Activated naive CD4-positive, alpha-beta T cell treated with Interleukin-2 at 50 U/mL for 16 hours (primary cell): ENCODE results near the gene PPFIBP1.
"Not testable (repeated sequence)": the region's sequence is repeated elsewhere in the genome, so short reads cannot be mapped to it uniquely, and the experiment has no call there.

ENCODE experiments used
- DNase-seq: peaks from one replicate; pipeline ENCODE4 v3.0.0-alpha.2; 2020

Gene PPFIBP1

DNA sequence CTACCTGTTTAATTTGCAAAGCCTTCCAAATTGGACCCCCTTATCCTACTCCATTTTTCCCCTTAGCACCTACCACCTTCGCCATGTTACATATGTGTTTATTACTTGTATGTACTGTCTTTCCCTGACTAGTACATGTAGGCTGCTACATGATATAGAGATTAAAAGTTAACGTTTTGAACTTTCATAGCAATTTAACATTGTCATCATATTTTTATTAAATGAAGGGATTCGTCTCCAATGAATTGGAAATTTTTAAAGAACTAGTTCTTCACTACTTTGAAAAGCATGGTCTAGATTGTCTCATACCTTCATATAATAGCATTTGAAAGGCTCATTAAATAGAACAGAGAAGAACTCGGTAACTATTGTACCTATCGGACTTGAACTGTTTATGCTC, 107.4 kb downstream of the PPFIBP1 start:
- no peak for DNase-seq

DNA sequence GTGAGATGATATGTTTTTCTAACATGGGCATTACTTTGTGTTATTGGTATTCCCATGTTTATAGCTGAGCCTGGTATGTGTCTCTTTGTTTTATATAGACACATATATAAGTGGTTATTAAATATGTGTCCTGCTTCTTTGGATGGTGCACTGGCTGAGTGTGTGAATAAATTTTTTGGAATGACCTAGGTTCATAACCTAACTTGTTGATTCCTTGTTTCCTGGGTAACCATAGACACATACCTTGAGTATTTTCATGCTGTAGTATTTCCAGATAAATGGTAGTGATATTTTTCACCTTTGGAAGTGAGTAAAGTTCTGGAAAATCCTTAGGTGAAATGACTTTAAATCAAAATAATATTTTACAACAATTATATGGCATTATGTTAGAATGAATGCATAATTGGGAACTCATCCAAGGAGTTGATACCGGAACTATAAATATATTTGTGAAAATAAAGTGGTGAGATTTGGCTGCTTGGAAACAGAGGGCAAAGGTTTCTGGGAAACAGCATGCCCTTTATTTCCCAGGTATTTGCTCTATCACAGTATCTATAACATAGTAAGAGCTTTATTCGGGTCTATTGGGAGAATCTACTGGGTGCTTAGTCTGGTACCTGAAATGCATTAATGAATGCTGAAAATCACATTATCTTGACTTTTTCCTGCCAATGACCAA, 107.9 kb downstream of the PPFIBP1 start:
- no peak for DNase-seq

DNA sequence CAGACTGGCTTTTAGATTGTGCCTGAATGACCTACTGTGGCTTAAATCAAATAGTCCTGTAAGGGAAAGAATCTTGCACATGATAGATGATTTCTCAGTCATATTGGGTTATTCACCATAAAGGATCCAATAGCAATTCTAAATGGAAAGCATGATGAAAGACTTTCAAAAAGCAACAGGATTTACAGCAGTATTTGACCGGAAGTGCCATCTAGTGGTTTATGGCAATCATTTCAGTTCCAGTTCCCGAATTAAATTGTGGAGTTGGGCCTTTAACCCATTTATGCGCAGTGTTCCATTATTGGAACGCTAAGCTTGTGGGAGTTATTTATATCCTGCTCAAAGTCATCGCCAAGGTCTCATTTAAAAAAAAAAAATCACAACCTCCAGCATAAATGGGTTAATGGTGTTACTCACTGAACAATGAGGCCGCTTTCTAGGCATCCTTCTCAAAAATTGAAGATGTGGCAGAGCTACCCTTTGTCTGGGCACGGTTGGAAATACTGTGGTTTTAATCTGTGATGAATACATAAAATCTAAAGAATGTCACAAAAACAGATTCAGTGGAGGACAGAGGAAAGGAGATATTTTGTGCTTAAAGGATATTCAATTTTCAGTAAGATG, 111.5 kb downstream of the PPFIBP1 start:
- DNase-seq, result no peak

DNA sequence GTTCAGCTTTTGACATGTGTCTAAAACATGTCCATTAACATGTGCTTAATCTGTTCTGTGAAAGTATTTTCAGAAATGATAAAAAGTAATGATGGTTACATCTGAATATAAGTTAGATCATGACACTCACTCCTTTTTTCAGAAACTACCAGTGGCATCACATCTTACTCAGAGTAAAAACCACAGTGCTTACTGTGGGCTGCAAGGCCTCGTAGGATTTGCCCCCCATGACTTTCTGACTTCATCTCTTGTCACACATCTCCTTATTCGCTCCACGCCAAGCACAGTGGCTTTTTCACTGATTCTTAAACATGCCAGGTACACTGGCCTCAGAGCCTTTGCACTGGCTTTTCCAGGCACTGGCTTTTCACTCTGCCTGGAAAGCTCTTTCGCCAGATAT, 112.6 kb downstream of the PPFIBP1 start:
- not testable (repeated sequence) for DNase-seq

DNA sequence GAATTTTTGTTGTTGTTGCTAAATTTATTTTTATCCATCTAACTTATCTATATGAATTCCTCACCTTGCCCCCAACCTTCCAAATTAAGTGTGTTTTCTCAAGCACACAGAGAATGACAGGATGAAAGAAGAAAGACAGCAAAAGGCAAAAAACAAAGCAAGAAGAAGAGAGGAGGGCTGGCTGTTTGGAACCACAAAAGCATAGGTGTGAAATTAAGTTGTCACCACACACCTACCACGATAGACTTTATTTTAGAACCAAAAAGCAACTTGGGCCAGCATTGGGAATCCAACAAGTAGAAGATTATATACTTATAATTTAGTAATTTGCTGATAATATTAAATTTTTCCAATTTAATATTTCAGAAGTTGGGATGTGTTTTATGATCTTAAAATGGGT, 113.5 kb downstream of the PPFIBP1 start:
- DNase-seq, result no peak

DNA sequence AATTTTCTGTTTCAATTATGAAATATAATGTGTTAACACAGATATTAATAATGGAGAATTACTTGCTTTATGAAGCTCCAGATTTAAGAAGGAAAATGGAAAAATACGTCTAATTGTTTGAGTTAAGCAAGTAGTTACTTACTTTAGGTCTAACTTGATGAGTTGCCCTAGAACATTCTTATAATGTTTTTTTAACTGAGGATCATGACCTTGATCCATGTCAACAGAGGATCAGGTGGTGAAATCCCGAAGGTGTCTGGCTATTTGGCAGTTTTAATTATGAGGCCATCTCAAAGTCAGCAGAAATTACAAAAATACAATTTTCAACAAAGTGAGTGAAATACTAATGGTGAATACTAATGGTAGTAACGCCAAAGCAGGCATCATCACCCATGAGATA, 115.3 kb downstream of the PPFIBP1 start:
- no peak for DNase-seq

DNA sequence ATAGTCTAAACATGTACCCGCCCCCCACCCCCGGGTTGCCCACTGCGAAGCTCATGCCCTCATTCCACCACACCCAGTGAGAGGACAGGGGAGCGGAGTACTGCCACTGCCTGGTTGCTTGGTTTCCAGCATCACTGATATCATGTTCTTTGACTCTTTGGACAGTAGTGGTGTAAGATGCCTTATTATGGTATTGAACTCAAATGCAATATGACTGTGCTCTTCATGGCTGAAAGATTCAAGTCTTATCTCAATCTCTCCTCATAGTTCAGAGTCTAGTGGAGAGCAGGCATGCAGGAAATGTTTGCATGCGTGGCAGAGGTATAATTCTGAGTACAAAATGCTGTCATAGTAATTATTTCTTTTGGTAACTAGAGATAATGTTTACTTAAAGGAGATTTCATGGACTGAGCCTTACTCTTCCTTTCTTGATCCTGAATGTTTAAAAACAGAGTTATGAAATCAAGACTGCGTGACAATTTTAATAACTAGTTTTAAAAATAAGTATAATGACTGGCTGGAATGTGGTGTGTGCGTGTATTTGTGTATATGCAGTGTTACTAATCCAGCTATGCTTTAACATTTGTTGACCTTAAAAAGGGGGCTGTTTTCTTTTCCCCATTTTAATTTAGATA, 116.7 kb downstream of the PPFIBP1 start:
- DNase-seq, result not testable (repeated sequence)

DNA sequence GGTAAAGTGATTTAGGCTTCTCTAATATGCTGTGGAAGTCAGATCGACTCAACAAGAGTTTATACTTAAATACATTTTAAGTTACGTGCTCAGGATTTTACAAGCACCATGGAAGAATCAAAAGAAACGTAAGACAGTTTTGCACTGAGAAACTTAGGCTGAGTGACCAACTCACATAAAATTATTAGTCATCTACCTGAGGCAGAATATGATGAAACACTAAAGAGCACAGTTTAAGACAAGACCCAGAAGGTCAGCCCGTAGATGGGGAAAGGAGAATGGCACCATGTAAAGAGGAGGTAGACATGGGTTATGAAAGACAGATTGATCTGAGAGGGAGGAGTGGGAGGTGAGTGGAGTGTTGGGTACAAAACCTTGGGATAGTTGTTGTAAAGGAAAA, 118.4 kb downstream of the PPFIBP1 start:
- not testable (repeated sequence) for DNase-seq

DNA sequence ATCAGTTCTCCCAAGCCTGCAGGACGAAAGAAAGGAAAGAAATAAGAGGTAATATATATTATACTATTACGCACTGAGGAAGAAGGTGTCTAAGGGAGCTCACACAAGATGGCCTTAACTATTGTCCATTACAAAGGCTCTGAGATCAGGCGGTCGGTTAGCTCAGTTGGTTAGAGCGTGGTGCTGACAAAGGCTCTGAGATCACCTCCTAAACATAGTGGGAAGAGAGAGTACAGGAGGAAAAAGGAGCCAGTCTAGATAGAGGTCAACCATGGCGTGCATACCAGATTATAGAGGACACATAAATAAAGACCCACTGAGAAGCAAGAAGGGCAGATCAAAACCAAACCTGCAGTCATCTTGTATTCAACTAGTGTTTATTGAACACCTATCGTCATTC, 118.9 kb downstream of the PPFIBP1 start:
- not testable (repeated sequence) for DNase-seq

DNA sequence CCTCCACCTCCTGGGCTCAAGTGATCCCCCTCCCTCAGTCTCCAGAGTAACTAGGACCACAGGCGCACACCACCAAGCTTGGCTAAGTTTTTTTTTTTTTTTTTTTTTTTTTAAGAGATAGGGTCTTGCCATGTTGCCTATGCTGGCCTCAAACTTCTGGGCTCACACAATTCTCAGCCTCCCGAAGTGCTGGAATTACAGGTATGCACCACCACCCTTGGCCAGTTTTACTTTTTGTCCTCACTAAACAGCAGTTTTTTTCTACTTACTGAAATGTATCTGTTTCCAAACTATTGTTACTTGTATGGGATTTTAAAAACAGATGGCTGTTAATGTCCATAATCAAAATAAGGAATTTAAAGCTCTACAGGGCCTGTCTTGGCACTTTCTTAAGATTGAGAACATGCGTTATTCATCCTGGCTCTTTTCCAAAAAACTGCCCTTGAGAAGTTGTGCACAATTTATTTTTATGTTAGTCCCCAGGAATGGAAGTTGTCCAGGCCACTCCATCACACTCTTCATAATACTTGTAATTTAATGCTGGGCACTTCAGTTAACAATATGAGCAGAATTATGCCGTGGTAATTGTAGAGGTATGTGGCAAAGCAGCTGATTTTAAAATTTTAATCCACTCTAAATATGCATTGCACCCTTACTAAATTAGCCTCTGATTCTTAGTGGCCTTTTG, 120.3 kb downstream of the PPFIBP1 start:
- DNase-seq, result no peak

DNA sequence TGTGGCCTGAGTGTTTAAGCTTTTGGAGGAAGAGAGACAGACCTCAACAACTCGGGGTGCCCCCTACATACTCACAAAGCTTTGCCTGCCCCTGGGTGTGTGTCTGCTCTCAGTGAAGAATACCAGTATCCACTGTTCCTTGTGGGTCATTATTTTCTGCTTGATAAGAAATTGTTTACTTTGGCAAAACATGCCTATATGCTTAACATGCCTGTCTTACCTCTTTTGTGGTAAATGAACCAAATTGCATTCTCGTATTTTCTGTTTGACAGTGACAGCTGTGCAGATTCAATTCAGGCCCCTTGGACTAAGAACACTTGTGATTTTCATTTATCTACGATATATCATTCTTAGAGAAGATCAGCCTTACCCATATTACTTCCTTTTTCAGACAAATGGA, 121.7 kb downstream of the PPFIBP1 start:
- no peak for DNase-seq

DNA sequence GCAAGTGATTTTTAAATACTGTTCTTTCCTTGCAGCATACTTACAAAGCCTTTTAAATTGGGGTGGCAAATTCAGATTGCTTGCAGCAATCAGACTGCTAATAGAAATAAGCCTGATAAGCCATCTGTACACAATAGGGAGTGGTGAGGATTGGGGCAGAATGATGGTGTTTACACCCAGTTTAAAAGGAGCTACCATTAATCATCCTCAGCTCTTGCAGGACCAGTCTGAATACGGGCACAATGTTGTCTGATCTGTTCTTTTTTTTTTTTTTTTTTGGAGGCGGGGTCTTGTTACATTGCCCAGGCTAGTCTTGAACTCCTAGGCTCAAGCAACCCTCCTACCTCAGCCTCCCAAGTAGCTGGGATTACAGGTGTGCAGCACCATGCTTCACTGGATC, 122.1 kb downstream of the PPFIBP1 start:
- DNase-seq, result no peak

DNA sequence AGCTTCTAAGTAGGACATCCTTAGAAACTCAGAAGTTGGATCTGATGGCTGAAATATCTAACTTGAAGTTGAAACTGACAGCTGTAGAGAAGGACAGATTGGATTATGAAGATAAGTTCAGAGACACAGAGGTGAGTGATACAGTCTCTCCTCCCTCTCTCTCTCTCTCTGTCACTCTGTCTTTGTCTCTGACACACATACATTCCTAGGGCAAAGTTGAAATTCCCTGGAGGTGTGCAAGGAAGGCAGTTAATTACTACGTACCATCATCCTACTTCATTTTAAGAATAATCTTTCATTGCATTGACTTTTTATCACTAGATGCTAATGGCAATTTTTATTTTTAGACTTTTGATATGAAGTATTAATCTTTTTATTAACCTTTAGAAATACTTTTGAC, 126.0 kb downstream of the PPFIBP1 start:
- no peak for DNase-seq

DNA sequence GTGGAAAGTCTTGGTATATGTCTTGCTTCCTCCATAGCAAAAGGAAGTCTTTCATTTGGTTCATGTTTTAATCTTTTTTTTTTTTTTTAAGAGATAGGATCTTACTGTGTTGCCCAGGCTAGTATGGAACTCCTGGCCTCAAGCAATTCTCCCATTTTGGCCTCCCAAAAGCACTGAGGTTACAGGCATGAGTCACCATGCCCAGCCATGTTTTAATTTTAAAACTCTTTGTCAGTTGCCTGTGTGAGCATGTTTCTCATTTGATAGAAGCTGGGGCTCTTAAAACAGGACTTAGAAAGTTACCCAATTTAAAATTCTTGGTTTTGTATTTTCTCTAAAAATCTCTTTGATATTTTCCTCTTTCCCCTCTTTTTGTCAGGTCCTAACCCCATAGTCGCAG, 127.2 kb downstream of the PPFIBP1 start:
- no peak for DNase-seq

DNA sequence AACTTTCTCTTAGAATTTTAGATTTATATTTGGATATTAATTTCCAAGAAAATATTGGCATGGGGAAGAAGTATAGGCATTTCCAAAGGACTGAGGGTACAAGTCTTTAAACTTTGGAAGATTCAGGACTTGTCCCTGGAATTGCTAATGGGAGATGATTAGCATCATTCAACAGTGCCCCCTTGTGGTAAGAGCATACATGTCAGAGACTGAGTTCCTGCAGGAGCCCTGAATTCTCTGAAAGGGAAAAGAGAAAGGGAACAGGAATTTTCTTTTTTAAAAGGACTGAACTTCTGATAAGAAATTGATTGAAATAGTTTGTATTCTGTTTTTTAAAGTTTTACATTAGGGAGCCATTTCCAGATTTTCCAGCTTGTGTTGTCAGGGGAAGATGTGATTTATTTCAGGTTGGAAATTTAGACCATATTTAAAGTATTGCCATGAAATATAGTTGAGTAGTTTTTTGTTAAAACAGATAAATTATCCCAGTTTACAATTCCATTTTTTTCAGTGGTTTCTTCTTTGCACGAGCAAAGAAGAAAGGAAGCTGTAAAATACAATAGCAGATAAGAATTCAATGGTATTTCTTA, 128.3 kb downstream of the PPFIBP1 start:
- DNase-seq, result no peak

DNA sequence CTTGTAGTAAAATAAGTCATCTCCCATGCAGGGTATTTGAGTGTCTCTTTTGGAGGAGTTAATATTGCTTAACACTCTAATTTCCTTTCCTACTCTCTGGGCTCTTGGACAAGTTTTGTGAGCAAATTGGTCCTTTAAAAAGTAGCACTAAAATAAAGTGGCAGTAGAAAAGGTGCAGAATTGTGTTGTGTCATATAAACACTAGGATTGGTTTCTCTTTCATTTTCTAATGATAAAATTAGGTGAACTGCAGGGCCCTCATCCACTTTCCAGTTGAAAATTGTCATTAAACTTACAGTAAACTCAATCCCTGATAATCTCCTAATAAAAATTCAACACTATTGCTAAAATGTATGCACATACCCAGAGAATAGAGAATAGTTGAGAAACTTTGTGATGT, 129.7 kb downstream of the PPFIBP1 start:
- no peak for DNase-seq

DNA sequence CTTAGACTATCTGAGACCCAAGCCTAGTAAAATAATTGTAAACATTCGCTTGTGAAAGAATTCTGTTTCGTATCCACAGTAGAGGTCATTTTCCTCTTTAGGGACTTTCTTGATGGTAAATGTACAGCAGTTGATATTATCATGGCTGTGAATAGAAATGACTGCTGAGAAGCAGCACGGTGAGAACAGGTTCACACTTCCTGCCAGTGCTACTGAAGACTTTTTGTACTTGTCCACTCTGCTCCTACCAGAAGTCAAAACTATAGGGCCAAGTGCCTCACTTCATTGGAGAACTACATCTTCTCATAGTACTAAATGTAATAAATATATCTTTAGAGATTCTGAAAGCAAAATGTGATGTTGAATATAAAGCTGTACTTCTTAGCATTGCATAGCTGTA, 131.5 kb downstream of the PPFIBP1 start:
- DNase-seq, result not testable (repeated sequence)

DNA sequence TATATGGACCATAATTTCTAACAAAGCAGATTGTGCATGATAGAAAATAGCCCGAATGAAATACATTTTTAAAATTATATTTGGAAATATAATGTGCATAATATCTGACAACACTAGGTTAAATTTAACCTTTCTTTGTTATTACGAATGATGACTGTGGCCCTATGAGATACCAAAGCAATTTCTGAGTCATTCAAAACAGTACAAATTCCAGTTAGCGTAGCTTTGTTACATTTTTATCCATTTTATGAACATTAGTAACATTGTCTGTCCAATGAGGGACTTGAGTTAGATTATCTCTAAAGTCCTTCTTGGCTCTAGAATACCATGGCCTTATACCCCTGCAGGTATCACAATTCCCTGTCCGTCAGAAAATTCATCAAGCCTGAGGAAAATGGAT, 133.3 kb downstream of the PPFIBP1 start:
- DNase-seq, result no peak

DNA sequence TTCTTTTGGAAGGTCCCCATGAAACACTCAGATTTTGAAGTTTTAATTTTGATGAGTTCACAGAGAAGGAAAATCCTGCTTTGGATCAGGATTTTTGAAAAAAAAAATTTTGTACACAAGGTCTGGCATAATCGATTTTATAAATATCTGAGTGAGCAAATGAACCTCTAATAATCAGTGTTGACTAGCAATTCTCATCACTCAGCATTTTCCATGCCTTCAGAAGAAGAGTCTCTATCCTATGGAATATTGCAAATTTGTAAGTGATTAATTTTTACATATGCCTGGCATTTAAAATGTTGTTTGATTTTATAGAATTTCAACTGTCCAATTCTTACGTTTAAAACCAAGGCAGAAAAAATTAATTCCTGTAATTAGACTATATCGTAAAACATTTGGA, 141.7 kb downstream of the PPFIBP1 start:
- DNase-seq, result no peak

DNA sequence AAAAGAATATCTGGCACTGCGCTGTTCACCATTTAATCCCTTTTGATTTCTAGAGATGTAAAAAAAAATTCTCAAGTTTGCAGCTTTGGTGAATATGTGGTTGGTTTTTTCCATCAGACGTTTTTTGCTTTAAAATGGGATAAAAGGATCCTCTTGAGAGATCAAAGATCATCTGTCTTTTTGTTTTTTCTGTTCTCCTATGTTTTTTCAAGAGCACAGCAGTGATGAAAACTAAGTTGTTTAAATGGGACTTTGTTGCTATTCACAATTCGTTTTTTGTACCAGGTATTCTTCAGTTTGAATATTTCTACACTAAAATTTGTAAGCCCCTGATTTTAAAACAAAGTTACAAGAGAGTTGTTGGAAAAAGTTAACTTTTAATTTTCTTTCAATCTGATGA, 142.5 kb downstream of the PPFIBP1 start:
- DNase-seq, result no peak

DNA sequence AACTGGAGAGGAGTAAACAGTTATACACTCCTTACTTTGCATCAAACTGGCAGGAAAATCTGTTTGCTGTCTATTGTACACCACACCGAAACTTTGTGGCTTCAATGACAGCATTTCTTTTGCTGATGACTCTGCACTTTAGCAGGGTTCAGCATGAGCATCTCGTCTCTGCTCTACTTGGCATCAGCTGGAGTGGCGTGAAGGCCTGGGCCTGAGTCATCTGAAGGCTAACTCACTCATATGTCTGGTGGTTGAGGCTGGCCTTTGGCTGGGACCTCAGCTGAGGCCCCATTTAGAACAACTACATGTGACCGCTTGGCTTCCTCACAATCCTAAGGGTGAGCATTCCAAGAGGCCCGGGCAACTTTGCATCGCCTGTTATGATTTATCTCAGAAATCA, 143.5 kb downstream of the PPFIBP1 start:
- no peak for DNase-seq

DNA sequence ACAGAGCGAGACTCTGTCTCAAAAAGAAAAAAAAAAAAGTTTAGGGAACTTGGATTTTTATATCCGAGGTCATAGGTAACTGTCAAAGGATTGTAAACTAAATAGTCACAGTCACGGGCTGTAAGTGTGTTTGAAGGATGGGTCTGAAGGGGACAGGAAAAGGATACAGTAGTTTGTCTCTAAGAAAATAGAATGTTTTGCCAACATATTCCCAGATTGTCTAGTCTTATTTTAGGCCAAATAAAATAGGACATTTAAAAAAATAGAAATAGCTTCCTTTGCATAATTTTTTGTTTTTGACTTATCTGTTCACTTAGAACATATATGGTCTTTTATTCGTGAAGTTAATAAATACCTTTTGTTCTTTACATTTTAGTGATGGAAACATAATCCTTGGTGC, 148.0 kb downstream of the PPFIBP1 start:
- DNase-seq, result no peak

DNA sequence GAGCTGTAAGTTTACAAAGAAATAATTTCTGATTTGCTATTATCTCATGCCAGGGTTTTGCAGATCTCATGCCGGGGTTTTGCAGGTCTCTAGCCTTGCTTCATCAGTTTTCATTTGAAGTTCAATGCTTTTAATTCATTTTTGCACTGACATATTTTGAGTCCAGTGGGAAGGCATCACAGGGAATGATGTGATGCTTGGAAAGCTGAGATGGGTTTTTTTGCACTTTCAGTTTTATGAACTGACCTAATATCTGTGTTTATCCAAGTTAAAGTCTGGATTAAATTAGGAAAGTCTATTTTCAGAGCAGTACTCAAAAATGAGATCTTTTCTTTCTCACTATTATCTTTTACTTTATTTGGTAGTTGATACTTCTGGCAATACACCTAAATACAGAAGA, 148.6 kb downstream of the PPFIBP1 start:
- no peak for DNase-seq
